ENCODE measurements around the gene CCNI2. TPM values are rescaled to one million over a fixed set of nuclear protein-coding genes. Genes with fewer than 3 reads are reported as not detected.

The CCNI2 gene
- total RNA-seq, 3 donors from 2014 or later, result 0.98 to 2.0 TPM; not detected in 1

- intact Hi-C loops (cut with DNase I; ENCODE audit: low total_unique reads), result no loop called here
- H3K4me3 ChIP-seq, result no peak overlapping the region
- H3K36me3 ChIP-seq, result no peaks in the 10 kb centered on the region
- H3K9me3 ChIP-seq, result no peaks in the 10 kb centered on the region
- peak in 1 of 2 donors; percentile 25 for DNase-seq (ENCODE audit: low spot score in 2 of 2)
- TF ChIP-seq, protein P1, sequence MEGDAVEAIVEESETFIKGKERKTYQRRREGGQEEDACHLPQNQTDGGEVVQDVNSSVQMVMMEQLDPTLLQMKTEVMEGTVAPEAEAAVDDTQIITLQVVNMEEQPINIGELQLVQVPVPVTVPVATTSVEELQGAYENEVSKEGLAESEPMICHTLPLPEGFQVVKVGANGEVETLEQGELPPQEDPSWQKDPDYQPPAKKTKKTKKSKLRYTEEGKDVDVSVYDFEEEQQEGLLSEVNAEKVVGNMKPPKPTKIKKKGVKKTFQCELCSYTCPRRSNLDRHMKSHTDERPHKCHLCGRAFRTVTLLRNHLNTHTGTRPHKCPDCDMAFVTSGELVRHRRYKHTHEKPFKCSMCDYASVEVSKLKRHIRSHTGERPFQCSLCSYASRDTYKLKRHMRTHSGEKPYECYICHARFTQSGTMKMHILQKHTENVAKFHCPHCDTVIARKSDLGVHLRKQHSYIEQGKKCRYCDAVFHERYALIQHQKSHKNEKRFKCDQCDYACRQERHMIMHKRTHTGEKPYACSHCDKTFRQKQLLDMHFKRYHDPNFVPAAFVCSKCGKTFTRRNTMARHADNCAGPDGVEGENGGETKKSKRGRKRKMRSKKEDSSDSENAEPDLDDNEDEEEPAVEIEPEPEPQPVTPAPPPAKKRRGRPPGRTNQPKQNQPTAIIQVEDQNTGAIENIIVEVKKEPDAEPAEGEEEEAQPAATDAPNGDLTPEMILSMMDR (IDR thresholded peaks at IDR 0.05), result no peak
- TF ChIP-seq POLR2A (IDR thresholded peaks at IDR 0.05), result no peak
- no peak for TF ChIP-seq POLR2AphosphoS5 (IDR thresholded peaks at IDR 0.05)
- no peaks in the 10 kb centered on the region for H3K4me1 ChIP-seq
- no peaks in the 10 kb centered on the region for H3K27me3 ChIP-seq
- no peak overlapping the region for H3K27ac ChIP-seq
Observed at GRCh38 chr5:132759114-132760048, 12.2 kb downstream of the CCNI2 start.

DNA sequence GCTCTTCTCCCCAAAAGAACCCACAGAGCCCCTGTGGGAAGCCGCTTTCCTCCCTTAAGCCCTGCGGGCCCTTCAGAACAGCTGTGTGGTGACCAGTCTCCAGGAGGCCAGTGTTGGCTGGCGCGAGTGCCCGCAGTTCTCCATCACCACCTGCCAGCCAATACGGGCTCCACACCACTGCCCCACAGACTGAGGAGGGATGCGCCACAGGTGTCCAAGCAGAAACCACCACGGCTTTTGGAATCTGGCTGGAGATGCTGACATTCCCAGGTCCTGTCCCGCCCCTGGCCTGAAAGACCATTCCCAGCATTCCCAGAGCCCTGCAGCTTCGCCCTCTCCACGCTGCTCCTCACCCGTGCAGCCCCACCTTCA, 12.8 kb downstream of the CCNI2 start:
- Histone ChIP-seq H3K4me1 (no peaks in the 10 kb centered on the region), H3K27me3 (no peaks in the 10 kb centered on the region), H3K27ac (no peak overlapping the region), H3K4me3 (no peak overlapping the region), H3K36me3 (no peaks in the 10 kb centered on the region), H3K9me3 (no peaks in the 10 kb centered on the region)
- no peak for TF ChIP-seq POLR2AphosphoS5 (IDR thresholded peaks at IDR 0.05)
- TF ChIP-seq, protein P1 (IDR thresholded peaks at IDR 0.05), result no peak
- no peak for TF ChIP-seq POLR2A (IDR thresholded peaks at IDR 0.05)
- intact Hi-C loops (cut with DNase I; ENCODE audit: low total_unique reads), result no loop called here
- DNase-seq (ENCODE audit: low spot score in 2 of 2), result peak in 1 of 2 donors; percentile 13

- H3K9me3 ChIP-seq, result no peaks in the 10 kb centered on the region
Observed at GRCh38 chr5:132760601-132761317, 13.5 kb downstream of the CCNI2 start.

DNA sequence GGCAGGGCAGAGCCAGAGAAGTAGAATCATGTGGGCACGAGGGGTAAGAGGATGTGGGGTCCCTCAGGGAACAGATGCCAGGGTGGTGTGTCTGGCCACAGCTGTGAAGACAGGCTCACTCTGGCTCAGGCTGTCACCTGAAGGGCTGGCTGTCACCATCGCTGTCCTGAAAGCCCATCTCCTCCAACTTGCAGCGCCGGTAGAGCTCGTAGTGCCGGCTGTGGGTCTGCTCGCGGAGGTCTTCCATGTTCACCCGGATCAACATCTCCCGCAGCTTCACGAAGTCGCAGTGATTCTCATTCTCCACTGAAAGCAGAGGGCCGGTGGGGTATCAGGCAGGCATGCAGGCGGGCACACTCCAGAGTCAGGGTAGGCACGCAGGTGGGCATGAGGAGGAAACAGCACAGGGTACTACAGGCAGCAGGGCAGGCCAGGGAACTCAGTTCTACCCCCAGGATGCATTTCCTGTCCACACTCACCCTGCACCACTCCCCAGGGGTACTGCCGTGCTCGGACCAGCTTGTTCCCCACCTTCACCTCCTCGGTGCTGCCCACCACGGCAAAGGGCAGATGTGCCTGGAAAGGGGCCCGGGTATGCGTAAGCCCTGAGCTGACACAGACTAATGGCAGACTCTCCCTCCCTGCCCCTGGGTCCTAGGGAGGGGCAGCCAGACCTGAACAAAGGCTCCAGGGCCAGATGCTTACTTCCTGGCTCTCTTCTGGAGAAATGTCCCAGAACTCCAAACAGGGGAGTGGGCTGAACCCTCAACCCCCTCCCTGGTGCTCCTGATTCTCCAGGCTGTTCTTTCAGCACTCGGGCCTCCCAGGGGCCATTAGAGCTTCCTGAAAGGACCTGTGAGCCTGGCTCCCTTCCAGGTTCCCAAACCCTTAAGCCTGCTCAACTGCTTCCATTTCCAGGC, 14.4 kb downstream of the CCNI2 start:
- no peaks in the 10 kb centered on the region for H3K36me3 ChIP-seq
- TF ChIP-seq POLR2A (IDR thresholded peaks at IDR 0.05) (no peak), POLR2AphosphoS5 (IDR thresholded peaks at IDR 0.05) (no peak)
- TF ChIP-seq, protein P1 (IDR thresholded peaks at IDR 0.05), result no peak
- no peak overlapping the region for H3K4me3 ChIP-seq

More at GRCh38 chr5:132760601-132761317, 13.5 kb downstream of the CCNI2 start:
- no peak overlapping the region for H3K27ac ChIP-seq
- no peak overlapping the region for H3K4me3 ChIP-seq
- TF ChIP-seq, protein P1 (IDR thresholded peaks at IDR 0.05), result no peak
- no peak for TF ChIP-seq POLR2A (IDR thresholded peaks at IDR 0.05)
- TF ChIP-seq POLR2AphosphoS5 (IDR thresholded peaks at IDR 0.05), result no peak
- intact Hi-C loops (cut with DNase I; ENCODE audit: low total_unique reads), result no loop called here
- no peaks in the 10 kb centered on the region for H3K36me3 ChIP-seq
- peak; percentile 7 to 36 for DNase-seq (ENCODE audit: low spot score in 2 of 2)
- no peaks in the 10 kb centered on the region for H3K4me1 ChIP-seq
- H3K27me3 ChIP-seq, result no peaks in the 10 kb centered on the region

More for the DNA sequence above, 14.4 kb downstream of the CCNI2 start:
- no peak overlapping the region for H3K27ac ChIP-seq
- H3K27me3 ChIP-seq, result no peaks in the 10 kb centered on the region
- no peaks in the 10 kb centered on the region for H3K9me3 ChIP-seq
- intact Hi-C loops (cut with DNase I; ENCODE audit: low total_unique reads), result no loop called here
- peak; percentile 9 to 11 for DNase-seq (ENCODE audit: low spot score in 2 of 2)
- H3K4me1 ChIP-seq, result peaks cover 0 to 1% of the 10 kb centered on the region in 2 donors
